Neural progenitor cell (in vitro differentiated cells): ENCODE results near the gene NARF. TPM values are rescaled to one million over a fixed set of nuclear protein-coding genes. Genes with fewer than 3 reads are reported as not detected.
A peak's percentile ranks its signal among the peaks of the same experiment; 100 is the strongest.
"Not testable (repeated sequence)": the region's sequence is repeated elsewhere in the genome, so short reads cannot be mapped to it uniquely, and the experiment has no call there.

Experiments
- DNase-seq: peaks from one replicate; pipeline ENCODE4 v3.0.0-alpha.2; 2016; ENCODE audit warnings: low spot score
- H2AFZ ChIP-seq: fragments of 200-600 bp; sonication (generic); replicated peaks from 2 replicates; pipeline ENCODE4 v1.6.1; 2016; ENCODE audit warnings: antibody characterized with exemption
- H3F3A ChIP-seq: fragments of 200-600 bp; sonication (generic); 2 replicates; pipeline ENCODE4 v1.6.1; 2016; ENCODE audit warnings: antibody characterized with exemption, low read depth
- H3K27ac ChIP-seq: fragments of 200-600 bp; sonication (generic); 2 replicates; pipeline ENCODE4 v1.5.1; 2016; ENCODE audit warnings: mild to moderate bottlenecking
- H3K27me3 ChIP-seq: fragments of 200-600 bp; sonication (generic); 2 replicates; pipeline ENCODE4 v1.6.1; 2016; ENCODE audit warnings: mild to moderate bottlenecking, moderate library complexity
- H3K36me3 ChIP-seq: fragments of 200-600 bp; sonication (generic); 2 replicates; pipeline ENCODE4 v1.5.1; 2016
- H3K4me1 ChIP-seq: fragments of 200-600 bp; sonication (generic); 2 replicates; pipeline ENCODE4 v1.6.1; 2016; ENCODE audit warnings: mixed run types
- H3K4me2 ChIP-seq: fragments of 200-600 bp; sonication (generic); 2 replicates; pipeline ENCODE4 v1.6.1; 2016
- H3K4me3 ChIP-seq: fragments of 200-600 bp; sonication (generic); 2 replicates; pipeline ENCODE4 v1.5.1; 2016
- H3K79me2 ChIP-seq: fragments of 200-600 bp; sonication (generic); 2 replicates; pipeline ENCODE4 v1.6.1; 2016; ENCODE audit warnings: low read depth
- H3K9ac ChIP-seq: fragments of 200-600 bp; sonication (generic); 2 replicates; pipeline ENCODE4 v1.6.1; 2016
- H3K9me3 ChIP-seq: fragments of 200-600 bp; sonication (generic); 2 replicates; pipeline ENCODE4 v1.5.1; 2016; ENCODE audit warnings: low read depth
- H4K20me1 ChIP-seq: fragments of 200-600 bp; sonication (generic); 2 replicates; pipeline ENCODE4 v1.6.1; 2016; ENCODE audit warnings: low read depth
- H3K27ac Mint-ChIP-seq: 3 replicates; pipeline ENCODE4 v1.8.0; 2021; ENCODE audit warnings: mixed read lengths
- H3K27me3 Mint-ChIP-seq: 2 replicates; pipeline ENCODE4 v1.8.0; 2022; ENCODE audit warnings: low read depth, mild to moderate bottlenecking, inconsistent platforms, moderate library complexity, mixed read lengths; ENCODE audit not compliant: insufficient read depth
- H3K36me3 Mint-ChIP-seq: 3 replicates; pipeline ENCODE4 v1.8.0; 2021; ENCODE audit warnings: mixed read lengths
- H3K4me1 Mint-ChIP-seq: 3 replicates; pipeline ENCODE4 v1.8.0; 2021; ENCODE audit warnings: mixed read lengths
- H3K4me3 Mint-ChIP-seq: 3 replicates; pipeline ENCODE4 v1.8.0; 2021; ENCODE audit warnings: mild to moderate bottlenecking, moderate library complexity, mixed read lengths
- H3K9me3 Mint-ChIP-seq: 3 replicates; pipeline ENCODE4 v1.8.0; 2020; ENCODE audit warnings: mixed read lengths
- EZH2 ChIP-seq: fragments of 200-600 bp; sonication (generic); IDR thresholded peaks from 2 replicates; pipeline ENCODE4 v1.6.1; 2017; ENCODE audit warnings: antibody characterized with exemption, mild to moderate bottlenecking, moderate library complexity
- EZH2phosphoT487 ChIP-seq: fragments of 200-600 bp; sonication (generic); IDR thresholded peaks from 2 replicates; pipeline ENCODE4 v1.6.1; 2017; ENCODE audit warnings: antibody characterized with exemption
- total RNA-seq: library from RNA; depleted of rRNA; stranded (reverse); fragments of >200 nt; gene quantifications from 2 replicates; pipeline ENCODE4 v1.2.3, GENCODE V29; 2015; ENCODE audit warnings: low replicate concordance
- TF ChIP-seq, protein P1 (sequence below): fragments of 200-600 bp; sonication (generic); IDR thresholded peaks from 2 replicates; pipeline ENCODE4 v1.5.1; 2017; ENCODE audit warnings: antibody characterized with exemption, mild to moderate bottlenecking

The NARF gene
- total RNA-seq, 1 donor from 2014 or later = 166 TPM

DNA sequence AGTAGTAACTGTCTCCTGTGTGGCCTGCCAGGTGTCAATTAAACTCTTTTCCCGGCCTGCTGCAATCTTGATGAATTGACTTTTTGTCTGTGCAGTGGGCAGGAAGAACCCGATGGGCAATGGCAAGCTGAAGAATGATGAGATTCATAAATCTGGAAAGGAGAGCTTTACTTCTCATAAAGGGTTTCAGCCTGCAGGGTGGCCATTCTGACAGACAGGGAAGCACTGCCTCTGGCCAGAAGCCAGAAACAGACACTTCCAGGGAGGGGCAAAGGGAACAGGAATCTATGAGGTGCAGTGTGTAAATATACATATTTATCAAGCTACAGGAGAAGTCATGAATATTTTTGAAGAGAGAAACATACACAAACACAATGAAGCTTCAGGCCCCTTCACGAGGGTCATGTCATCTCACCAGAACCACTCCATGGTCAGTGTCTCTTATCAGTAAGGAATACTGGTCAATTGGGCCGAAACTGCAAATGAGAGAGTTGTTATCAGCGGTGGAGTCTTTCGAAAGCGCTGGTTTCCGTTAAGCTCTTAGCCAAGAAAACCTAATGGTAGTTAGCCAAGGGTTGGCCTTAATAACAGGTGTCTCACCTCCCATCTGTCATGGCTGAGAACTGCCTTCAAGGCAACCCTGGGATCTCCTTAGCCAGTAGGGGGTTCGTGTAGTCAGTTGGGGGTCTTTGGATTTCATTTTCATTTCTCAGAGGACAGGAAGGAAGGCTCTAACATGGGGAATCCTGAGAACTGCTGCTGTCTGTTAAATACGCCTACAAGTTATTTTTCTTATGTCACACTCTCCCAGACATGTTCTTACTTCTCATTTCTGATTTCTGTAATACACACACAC, 1.2 kb upstream of the NARF start:
- H3K36me3 Mint-ChIP-seq = peaks cover 13% of the 10 kb centered on the region
- peaks cover 12% of the 10 kb centered on the region for H3F3A ChIP-seq

GRCh38 chr17:82457929-82458178, 687 bp upstream of the NARF start:
- Histone ChIP-seq H3K9me3 (no peaks in the 10 kb centered on the region), H3F3A (peaks cover 12% of the 10 kb centered on the region), H3K36me3 (no peaks in the 10 kb centered on the region), H3K4me2 (peak overlapping the region; percentile 79), H3K4me3 (peak overlapping the region; percentile 94), H3K4me1 (peaks cover 10% of the 10 kb centered on the region), H4K20me1 (peaks cover 22% of the 10 kb centered on the region), H3K79me2 (peaks cover 17% of the 10 kb centered on the region), H2AFZ (no peak overlapping the region), H3K27me3 (no peaks in the 10 kb centered on the region), H3K27ac (peak overlapping the region; percentile 94), H3K9ac (no peak overlapping the region)
- peak overlapping the region; percentile 98 for H3K4me3 Mint-ChIP-seq
- peaks cover 8% of the 10 kb centered on the region for H3K9me3 Mint-ChIP-seq
- peaks cover 17% of the 10 kb centered on the region for H3K36me3 Mint-ChIP-seq
- H3K27me3 Mint-ChIP-seq = peaks cover 8% of the 10 kb centered on the region
- H3K27ac Mint-ChIP-seq = no peak overlapping the region
- DNase-seq = no peak
- H3K4me1 Mint-ChIP-seq = peaks cover 20% of the 10 kb centered on the region
- no peak for TF ChIP-seq EZH2phosphoT487
- TF ChIP-seq, protein P1, sequence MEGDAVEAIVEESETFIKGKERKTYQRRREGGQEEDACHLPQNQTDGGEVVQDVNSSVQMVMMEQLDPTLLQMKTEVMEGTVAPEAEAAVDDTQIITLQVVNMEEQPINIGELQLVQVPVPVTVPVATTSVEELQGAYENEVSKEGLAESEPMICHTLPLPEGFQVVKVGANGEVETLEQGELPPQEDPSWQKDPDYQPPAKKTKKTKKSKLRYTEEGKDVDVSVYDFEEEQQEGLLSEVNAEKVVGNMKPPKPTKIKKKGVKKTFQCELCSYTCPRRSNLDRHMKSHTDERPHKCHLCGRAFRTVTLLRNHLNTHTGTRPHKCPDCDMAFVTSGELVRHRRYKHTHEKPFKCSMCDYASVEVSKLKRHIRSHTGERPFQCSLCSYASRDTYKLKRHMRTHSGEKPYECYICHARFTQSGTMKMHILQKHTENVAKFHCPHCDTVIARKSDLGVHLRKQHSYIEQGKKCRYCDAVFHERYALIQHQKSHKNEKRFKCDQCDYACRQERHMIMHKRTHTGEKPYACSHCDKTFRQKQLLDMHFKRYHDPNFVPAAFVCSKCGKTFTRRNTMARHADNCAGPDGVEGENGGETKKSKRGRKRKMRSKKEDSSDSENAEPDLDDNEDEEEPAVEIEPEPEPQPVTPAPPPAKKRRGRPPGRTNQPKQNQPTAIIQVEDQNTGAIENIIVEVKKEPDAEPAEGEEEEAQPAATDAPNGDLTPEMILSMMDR = no peak
- no peak for TF ChIP-seq EZH2

More for the DNA sequence above, 1.2 kb upstream of the NARF start:
- Histone ChIP-seq H3K9me3 (no peaks in the 10 kb centered on the region), H3K4me1 (peaks cover 10% of the 10 kb centered on the region), H3K79me2 (peaks cover 17% of the 10 kb centered on the region), H2AFZ (no peak overlapping the region), H3K4me2 (peak overlapping the region; percentile 79), H3K27ac (no peak overlapping the region), H3K9ac (no peak overlapping the region), H3K4me3 (peak overlapping the region; percentile 94), H3K36me3 (no peaks in the 10 kb centered on the region), H4K20me1 (peaks cover 19% of the 10 kb centered on the region), H3K27me3 (no peaks in the 10 kb centered on the region)
- no peak for DNase-seq
- TF ChIP-seq EZH2 (no peak), EZH2phosphoT487 (no peak)
- TF ChIP-seq, protein P1 = no peak
- peak overlapping the region; percentile 98 for H3K4me3 Mint-ChIP-seq
- peaks cover 6% of the 10 kb centered on the region for H3K27me3 Mint-ChIP-seq
- no peak overlapping the region for H3K27ac Mint-ChIP-seq
- H3K9me3 Mint-ChIP-seq = peaks cover 8% of the 10 kb centered on the region
- peaks cover 18% of the 10 kb centered on the region for H3K4me1 Mint-ChIP-seq

GRCh38 chr17:82458885-82459424, 414 bp downstream of the NARF start:
- Histone ChIP-seq H3F3A (peaks cover 12% of the 10 kb centered on the region), H4K20me1 (peaks cover 29% of the 10 kb centered on the region), H3K79me2 (peaks cover 17% of the 10 kb centered on the region), H3K4me1 (peaks cover 10% of the 10 kb centered on the region), H3K9ac (peak overlapping the region; percentile 66), H3K27ac (no peak overlapping the region), H3K27me3 (no peaks in the 10 kb centered on the region), H3K4me2 (peak overlapping the region; percentile 92), H3K4me3 (peak overlapping the region; percentile 94), H3K9me3 (no peaks in the 10 kb centered on the region), H2AFZ (peak overlapping the region; percentile 48), H3K36me3 (no peaks in the 10 kb centered on the region)
- no peak for TF ChIP-seq EZH2
- TF ChIP-seq, protein P1 = no peak
- no peak for TF ChIP-seq EZH2phosphoT487
- peak; percentile 58 for DNase-seq
- H3K9me3 Mint-ChIP-seq = peaks cover 3% of the 10 kb centered on the region
- H3K27ac Mint-ChIP-seq = peak overlapping the region; percentile 81
- peaks cover 11% of the 10 kb centered on the region for H3K27me3 Mint-ChIP-seq
- peaks cover 20% of the 10 kb centered on the region for H3K4me1 Mint-ChIP-seq
- H3K4me3 Mint-ChIP-seq = peak overlapping the region; percentile 98
- H3K36me3 Mint-ChIP-seq = peaks cover 21% of the 10 kb centered on the region

DNA sequence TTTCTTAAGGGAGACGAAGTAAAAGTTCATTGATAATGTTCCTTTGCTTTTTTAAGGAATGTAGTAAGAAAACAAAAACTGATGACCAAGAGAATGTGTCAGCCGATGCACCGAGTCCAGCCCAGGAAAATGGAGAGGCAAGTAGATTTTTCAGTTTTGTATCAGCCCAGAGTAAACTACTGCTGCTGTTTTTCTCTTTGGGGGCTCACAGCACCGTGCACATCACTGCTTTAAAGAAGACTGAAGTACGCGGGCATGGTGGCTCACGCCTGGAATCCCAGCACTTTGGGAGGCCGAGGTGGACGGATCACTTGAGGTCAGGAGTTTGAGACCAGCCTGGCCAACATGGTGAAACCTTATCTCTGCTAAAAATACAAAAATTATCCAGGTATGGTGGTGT, 1.4 kb downstream of the NARF start:
- Histone ChIP-seq H3K4me3 (peak overlapping the region; percentile 94), H4K20me1 (peaks cover 29% of the 10 kb centered on the region), H3K4me1 (peaks cover 10% of the 10 kb centered on the region), H3F3A (peaks cover 12% of the 10 kb centered on the region), H3K79me2 (peaks cover 17% of the 10 kb centered on the region), H3K4me2 (peak overlapping the region; percentile 92)
- H3K9me3 ChIP-seq, H2AFZ ChIP-seq, H3K27ac Mint-ChIP-seq, H3K9ac ChIP-seq, H3K27ac ChIP-seq, H3K9me3 Mint-ChIP-seq, H3K36me3 ChIP-seq, DNase-seq, H3K27me3 ChIP-seq: not testable (repeated sequence)
- peak overlapping the region; percentile 98 for H3K4me3 Mint-ChIP-seq
- H3K27me3 Mint-ChIP-seq = peaks cover 11% of the 10 kb centered on the region
- H3K4me1 Mint-ChIP-seq = peaks cover 20% of the 10 kb centered on the region
- peaks cover 29% of the 10 kb centered on the region for H3K36me3 Mint-ChIP-seq
